Hepatocyte (in vitro differentiated cells): ENCODE measurements around the gene GUCD1. TPM values are rescaled to one million over a fixed set of nuclear protein-coding genes. Genes with fewer than 3 reads are reported as not detected.
A peak's percentile ranks its signal among the peaks of the same experiment; 100 is the strongest.

Experiments used
- DNase-seq: peaks from one replicate; pipeline ENCODE4 v3.0.0-alpha.2; 2016; ENCODE audit warnings: low spot score
- H2AFZ ChIP-seq: fragments of 200-600 bp; sonication (generic); 2 replicates; pipeline ENCODE4 v1.6.0; 2016; ENCODE audit warnings: antibody characterized with exemption, mild to moderate bottlenecking
- H3K27ac ChIP-seq: fragments of 200-600 bp; sonication (generic); 2 replicates; pipeline ENCODE4 v1.5.1; 2016; ENCODE audit warnings: mild to moderate bottlenecking
- H3K27me3 ChIP-seq: fragments of 200-600 bp; sonication (generic); 2 replicates; pipeline ENCODE4 v1.6.1; 2016
- H3K36me3 ChIP-seq: fragments of 200-600 bp; sonication (generic); replicated peaks from 2 replicates; pipeline ENCODE4 v1.5.1; 2016; ENCODE audit warnings: low read depth; ENCODE audit not compliant: insufficient read depth
- H3K4me1 ChIP-seq: fragments of 200-600 bp; sonication (generic); 2 replicates; pipeline ENCODE4 v1.5.1; 2016; ENCODE audit warnings: mild to moderate bottlenecking, moderate library complexity; ENCODE audit not compliant: insufficient read depth
- H3K4me2 ChIP-seq: fragments of 200-600 bp; sonication (generic); 2 replicates; pipeline ENCODE4 v1.6.0; 2016
- H3K4me3 ChIP-seq: fragments of 200-600 bp; sonication (generic); 2 replicates; pipeline ENCODE4 v1.5.1; 2016; ENCODE audit warnings: mild to moderate bottlenecking
- H3K79me2 ChIP-seq: fragments of 200-600 bp; sonication (generic); 2 replicates; pipeline ENCODE4 v1.6.0; 2017; ENCODE audit warnings: mild to moderate bottlenecking
- H3K9me2 ChIP-seq: fragments of 200-600 bp; sonication (generic); replicated peaks from 2 replicates; pipeline ENCODE4 v1.6.0; 2017; ENCODE audit warnings: mild to moderate bottlenecking; ENCODE audit not compliant: insufficient read depth
- H3K9me3 ChIP-seq: fragments of 200-600 bp; sonication (generic); 2 replicates; pipeline ENCODE4 v1.5.1; 2016; ENCODE audit warnings: low read depth, mild to moderate bottlenecking
- H4K20me1 ChIP-seq: fragments of 200-600 bp; sonication (generic); 2 replicates; pipeline ENCODE4 v1.6.0; 2016; ENCODE audit warnings: mild to moderate bottlenecking; ENCODE audit not compliant: insufficient read depth, poor library complexity, severe bottlenecking
- CTCF ChIP-seq: fragments of 200-600 bp; sonication (generic); IDR thresholded peaks from 2 replicates; pipeline ENCODE4 v1.5.1; 2016; ENCODE audit warnings: antibody characterized with exemption, mild to moderate bottlenecking; ENCODE audit not compliant: poor library complexity
- EZH2 ChIP-seq: fragments of 200-600 bp; sonication (generic); IDR thresholded peaks from 2 replicates; pipeline ENCODE4 v1.6.1; 2016; ENCODE audit warnings: antibody characterized with exemption, mild to moderate bottlenecking, borderline replicate concordance
- EZH2phosphoT487 ChIP-seq: fragments of 200-600 bp; sonication (generic); IDR thresholded peaks from one replicate; pipeline ENCODE4 v1.6.1; 2018; ENCODE audit warnings: antibody characterized with exemption, mild to moderate bottlenecking, low read depth, moderate library complexity; ENCODE audit not compliant: unreplicated experiment, severe bottlenecking
- WGBS: methylation state at CpG from one replicate; pipeline ENCODE4 v1.1.6; 2016; ENCODE audit warnings: low lambda C conversion rate; ENCODE audit errors: missing lambda C conversion rate; 5-methylcytosine and 5-hydroxymethylcytosine counted together
- polyA plus RNA-seq: library from polyadenylated mRNA; unstranded; fragments of >200 nt; fragmentation: Nextera tagmentation; extraction: Ambion mirVana; gene quantifications from 2 replicates; pipeline ENCODE4 v1.2.1, GENCODE V29; 2016
- total RNA-seq: library from RNA; depleted of rRNA; stranded (reverse); fragments of >200 nt; gene quantifications from 2 replicates; pipeline ENCODE4 v1.2.3, GENCODE V29; 2014

Gene GUCD1
- total and polyA plus RNA-seq, 2 experiments from 2014 or later, result 102 to 149 TPM

GRCh38 chr22:24550902-24551435, 4.0 kb downstream of the GUCD1 start:
- Histone ChIP-seq H3K27ac (peak overlapping the region; percentile 94), H3K79me2 (peaks cover 69% of the 10 kb centered on the region), H3K4me3 (no peak overlapping the region), H3K4me2 (no peak overlapping the region), H4K20me1 (peaks cover 14% of the 10 kb centered on the region), H3K36me3 (no peaks in the 10 kb centered on the region), H3K27me3 (no peaks in the 10 kb centered on the region), H3K9me3 (no peaks in the 10 kb centered on the region), H3K9me2 (no peaks in the 10 kb centered on the region), H2AFZ (no peak overlapping the region), H3K4me1 (peaks cover 38% of the 10 kb centered on the region)
- no peak for DNase-seq
- TF ChIP-seq EZH2phosphoT487, result no peak
- TF ChIP-seq EZH2, result no peak
- no peak for TF ChIP-seq CTCF
- 94% methylated on average over 6 of the region's 6 CpGs for WGBS

GRCh38 chr22:24550028-24550901, 4.7 kb downstream of the GUCD1 start:
- no peaks in the 10 kb centered on the region for H3K9me3 ChIP-seq
- peak; percentile 82 for DNase-seq
- peak overlapping the region; percentile 28 for H3K4me2 ChIP-seq
- TF ChIP-seq EZH2phosphoT487 (no peak), CTCF (no peak), EZH2 (no peak)
- H4K20me1 ChIP-seq, result peaks cover 14% of the 10 kb centered on the region
- WGBS, result 76% methylated on average over 8 of the region's 8 CpGs
- no peak overlapping the region for H3K4me3 ChIP-seq
- peaks cover 68% of the 10 kb centered on the region for H3K79me2 ChIP-seq
- no peaks in the 10 kb centered on the region for H3K9me2 ChIP-seq
- no peaks in the 10 kb centered on the region for H3K36me3 ChIP-seq
- peaks cover 40% of the 10 kb centered on the region for H3K4me1 ChIP-seq
- peak overlapping the region; percentile 94 for H3K27ac ChIP-seq
- H3K27me3 ChIP-seq, result no peaks in the 10 kb centered on the region
- no peak overlapping the region for H2AFZ ChIP-seq

- Histone ChIP-seq H3K9me3 (no peaks in the 10 kb centered on the region), H3K27me3 (no peaks in the 10 kb centered on the region), H3K79me2 (peaks cover 60% of the 10 kb centered on the region), H3K9me2 (no peaks in the 10 kb centered on the region), H3K4me3 (no peak overlapping the region), H3K27ac (peak overlapping the region; percentile 94), H3K4me2 (no peak overlapping the region), H4K20me1 (peaks cover 14% of the 10 kb centered on the region), H3K4me1 (peaks cover 45% of the 10 kb centered on the region), H3K36me3 (no peaks in the 10 kb centered on the region), H2AFZ (no peak overlapping the region)
- TF ChIP-seq EZH2 (no peak), CTCF (no peak), EZH2phosphoT487 (no peak)
- DNase-seq, result no peak
- WGBS, result 100% methylated on average over 4 of the region's 4 CpGs
Observed at GRCh38 chr22:24548812-24549211, 6.1 kb downstream of the GUCD1 start.
